Measurements from ENCODE around the gene DPM3. TPM values are rescaled to one million over a fixed set of nuclear protein-coding genes. Genes with fewer than 3 reads are reported as not detected.

Gene DPM3
- polyA plus RNA-seq, 1 donor from 2014 or later: 83.9 TPM

DNA sequence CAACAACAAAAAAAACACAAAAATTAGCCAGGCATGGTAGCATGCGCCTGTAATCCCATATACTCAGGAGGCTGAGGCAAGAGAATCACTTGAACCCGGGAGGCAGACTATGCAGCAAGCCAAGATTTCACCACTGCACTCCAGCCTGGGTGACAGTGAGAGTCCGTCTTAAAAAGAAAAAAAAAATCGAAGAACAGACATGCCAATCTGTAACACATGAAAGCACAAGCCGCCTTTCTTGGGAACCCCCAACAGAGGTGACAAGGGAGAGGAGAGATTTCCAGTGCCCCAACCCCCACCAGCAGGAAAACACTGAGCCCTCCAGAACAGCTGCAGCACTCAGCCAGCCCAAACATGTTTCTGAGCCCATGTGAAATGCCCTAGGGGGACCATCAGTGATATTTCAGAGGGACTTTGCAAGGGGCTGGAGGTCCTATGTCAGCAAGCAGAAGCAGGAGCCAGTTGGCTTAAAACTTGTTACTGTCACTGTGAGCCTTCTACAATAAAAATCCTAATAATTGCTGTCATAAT, 26.8 kb downstream of the DPM3 start:
- no peaks in the 10 kb centered on the region for H3K4me1 Mint-ChIP-seq
- peaks cover 2% of the 10 kb centered on the region for H3K36me3 Mint-ChIP-seq
- no peak overlapping the region for H3K4me3 Mint-ChIP-seq
- H3K9me3 Mint-ChIP-seq: no peaks in the 10 kb centered on the region
- no peak overlapping the region for H3K27ac Mint-ChIP-seq
- peaks cover 11% of the 10 kb centered on the region for H3K27me3 Mint-ChIP-seq

DNA sequence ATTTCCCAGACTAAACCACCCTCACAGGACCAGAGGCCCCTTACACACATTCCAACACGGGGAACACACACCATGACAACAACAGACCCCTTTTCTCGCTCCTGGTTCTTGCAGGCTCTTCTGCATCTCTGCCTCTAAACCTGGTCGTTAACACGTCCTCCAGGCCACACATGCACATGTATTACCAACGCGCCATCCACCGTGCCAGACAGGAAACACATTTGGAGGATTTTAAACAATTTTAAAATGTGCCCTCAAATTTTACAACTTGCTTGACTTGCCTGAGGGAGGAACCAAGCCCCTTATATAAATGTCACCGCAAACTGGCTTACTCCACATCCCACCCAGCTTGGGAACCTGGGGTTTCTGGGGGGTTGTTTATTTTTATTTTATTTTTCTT, 29.5 kb downstream of the DPM3 start:
- Mint-ChIP-seq H3K27ac (no peak overlapping the region), H3K4me1 (no peaks in the 10 kb centered on the region), H3K4me3 (no peak overlapping the region), H3K9me3 (no peaks in the 10 kb centered on the region), H3K36me3 (peaks cover 2% of the 10 kb centered on the region), H3K27me3 (peaks cover 5% of the 10 kb centered on the region)

- peaks cover 2% of the 10 kb centered on the region for H3K36me3 Mint-ChIP-seq
- H3K4me3 Mint-ChIP-seq: no peak overlapping the region
- no peak overlapping the region for H3K27ac Mint-ChIP-seq
- H3K4me1 Mint-ChIP-seq: peaks cover 0 to 2% (median 0%) of the 10 kb centered on the region in 3 donors
- peaks cover 5% of the 10 kb centered on the region for H3K27me3 Mint-ChIP-seq
- H3K9me3 Mint-ChIP-seq: no peaks in the 10 kb centered on the region
Observed at GRCh38 chr1:155110381-155110780, 29.9 kb downstream of the DPM3 start.

DNA sequence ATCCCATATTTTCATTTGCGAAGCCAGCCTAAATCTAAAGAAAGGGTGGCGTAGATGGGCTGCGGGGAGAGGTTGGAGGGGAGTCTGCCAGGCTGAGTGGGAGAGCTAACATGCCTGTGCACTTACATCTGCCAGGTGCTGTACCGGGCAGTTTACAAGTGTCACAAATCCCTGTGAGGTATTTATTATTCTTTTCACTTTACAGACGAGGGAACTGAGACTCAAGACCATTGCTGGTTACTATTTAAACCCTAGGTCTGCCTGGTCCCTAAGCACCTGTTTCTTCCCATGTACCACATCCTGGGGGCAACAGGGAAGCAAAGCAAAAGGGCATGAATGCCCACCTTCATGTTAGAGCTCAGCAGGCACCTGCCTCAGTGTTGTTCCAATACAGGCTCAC, 32.0 kb downstream of the DPM3 start:
- Mint-ChIP-seq H3K36me3 (peaks cover 2% of the 10 kb centered on the region), H3K27ac (no peak overlapping the region)

GRCh38 chr1:155107309-155108264, 32.7 kb downstream of the DPM3 start:
- Mint-ChIP-seq H3K27me3 (peaks cover 5% of the 10 kb centered on the region), H3K27ac (no peak overlapping the region), H3K4me1 (peaks cover 0 to 2% (median 0%) of the 10 kb centered on the region in 3 donors)

More for the DNA sequence above, 32.0 kb downstream of the DPM3 start:
- Mint-ChIP-seq H3K9me3 (no peaks in the 10 kb centered on the region), H3K4me3 (no peak overlapping the region), H3K27me3 (peaks cover 5% of the 10 kb centered on the region), H3K4me1 (peaks cover 0 to 2% (median 0%) of the 10 kb centered on the region in 3 donors)

GRCh38 chr1:155106862-155107261, 33.5 kb downstream of the DPM3 start:
- Mint-ChIP-seq H3K36me3 (peaks cover 2% of the 10 kb centered on the region), H3K27ac (no peak overlapping the region), H3K9me3 (no peaks in the 10 kb centered on the region), H3K4me1 (peaks cover 0 to 2% (median 0%) of the 10 kb centered on the region in 3 donors), H3K4me3 (no peak overlapping the region), H3K27me3 (peaks cover 5% of the 10 kb centered on the region)

More at GRCh38 chr1:155107309-155108264, 32.7 kb downstream of the DPM3 start:
- no peak overlapping the region for H3K4me3 Mint-ChIP-seq
- no peaks in the 10 kb centered on the region for H3K9me3 Mint-ChIP-seq
- peaks cover 2% of the 10 kb centered on the region for H3K36me3 Mint-ChIP-seq

GRCh38 chr1:155105604-155106011, 34.7 kb downstream of the DPM3 start:
- no peaks in the 10 kb centered on the region for H3K9me3 Mint-ChIP-seq
- H3K36me3 Mint-ChIP-seq: peaks cover 2% of the 10 kb centered on the region
- no peak overlapping the region for H3K27ac Mint-ChIP-seq
- no peak overlapping the region for H3K4me3 Mint-ChIP-seq
- H3K4me1 Mint-ChIP-seq: peaks cover 0 to 2% (median 0%) of the 10 kb centered on the region in 3 donors
- peaks cover 1% of the 10 kb centered on the region for H3K27me3 Mint-ChIP-seq

- peaks cover 2% of the 10 kb centered on the region for H3K36me3 Mint-ChIP-seq
- no peaks in the 10 kb centered on the region for H3K27me3 Mint-ChIP-seq
- H3K4me1 Mint-ChIP-seq: peaks cover 0 to 2% (median 0%) of the 10 kb centered on the region in 3 donors
- no peaks in the 10 kb centered on the region for H3K9me3 Mint-ChIP-seq
- no peak overlapping the region for H3K4me3 Mint-ChIP-seq
- no peak overlapping the region for H3K27ac Mint-ChIP-seq
Observed at GRCh38 chr1:155104605-155105534, 35.5 kb downstream of the DPM3 start.

DNA sequence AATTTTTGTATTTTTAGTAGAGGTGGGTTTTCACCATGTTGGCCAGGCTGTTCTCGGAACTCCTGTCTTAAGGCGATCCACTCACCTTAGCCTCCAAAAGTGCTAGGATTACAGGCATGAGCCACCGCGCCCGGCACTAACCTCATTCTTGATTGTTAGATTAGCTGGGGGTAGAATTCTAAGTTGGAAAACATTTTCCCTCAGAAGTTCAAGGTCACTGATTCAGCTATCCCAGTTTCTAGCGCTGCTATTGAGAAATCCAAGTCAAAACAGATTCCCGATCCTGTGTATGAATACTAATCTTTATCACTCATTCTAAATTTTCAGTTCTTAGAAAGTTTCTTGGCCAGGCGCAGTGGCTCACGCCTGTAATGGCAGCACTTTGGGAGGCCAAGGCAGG, 37.0 kb downstream of the DPM3 start:
- Mint-ChIP-seq H3K36me3 (no peaks in the 10 kb centered on the region), H3K4me3 (no peak overlapping the region), H3K27ac (no peak overlapping the region), H3K4me1 (peaks cover 0 to 2% (median 0%) of the 10 kb centered on the region in 3 donors), H3K9me3 (no peaks in the 10 kb centered on the region), H3K27me3 (no peaks in the 10 kb centered on the region)

- Mint-ChIP-seq H3K9me3 (no peaks in the 10 kb centered on the region), H3K4me3 (no peak overlapping the region), H3K4me1 (no peaks in the 10 kb centered on the region), H3K27ac (no peak overlapping the region), H3K36me3 (no peaks in the 10 kb centered on the region), H3K27me3 (peaks cover 2% of the 10 kb centered on the region)
Observed at GRCh38 chr1:155099331-155099730, 41.0 kb downstream of the DPM3 start.

DNA sequence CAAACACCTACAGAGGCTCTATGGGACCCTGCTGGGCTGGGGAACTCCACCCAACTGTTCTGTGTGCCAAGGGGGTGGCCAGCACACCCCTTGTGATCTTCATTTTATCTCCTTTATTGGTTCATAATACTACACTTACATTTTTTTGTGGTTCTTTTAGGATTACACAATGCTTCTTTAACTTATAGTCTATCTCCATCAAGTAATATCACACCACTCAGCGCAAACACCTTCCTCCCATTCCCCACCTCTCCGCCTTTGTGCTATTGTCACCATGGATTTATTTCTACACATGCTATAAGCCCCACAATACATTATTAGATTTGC, 45.7 kb downstream of the DPM3 start:
- peaks cover 0 to 2% (median 0%) of the 10 kb centered on the region in 3 donors for H3K4me1 Mint-ChIP-seq
- peaks cover 2% of the 10 kb centered on the region for H3K27me3 Mint-ChIP-seq
- H3K36me3 Mint-ChIP-seq: peaks cover 1% of the 10 kb centered on the region
- H3K27ac Mint-ChIP-seq: no peak overlapping the region
- no peaks in the 10 kb centered on the region for H3K9me3 Mint-ChIP-seq
- no peak overlapping the region for H3K4me3 Mint-ChIP-seq

DNA sequence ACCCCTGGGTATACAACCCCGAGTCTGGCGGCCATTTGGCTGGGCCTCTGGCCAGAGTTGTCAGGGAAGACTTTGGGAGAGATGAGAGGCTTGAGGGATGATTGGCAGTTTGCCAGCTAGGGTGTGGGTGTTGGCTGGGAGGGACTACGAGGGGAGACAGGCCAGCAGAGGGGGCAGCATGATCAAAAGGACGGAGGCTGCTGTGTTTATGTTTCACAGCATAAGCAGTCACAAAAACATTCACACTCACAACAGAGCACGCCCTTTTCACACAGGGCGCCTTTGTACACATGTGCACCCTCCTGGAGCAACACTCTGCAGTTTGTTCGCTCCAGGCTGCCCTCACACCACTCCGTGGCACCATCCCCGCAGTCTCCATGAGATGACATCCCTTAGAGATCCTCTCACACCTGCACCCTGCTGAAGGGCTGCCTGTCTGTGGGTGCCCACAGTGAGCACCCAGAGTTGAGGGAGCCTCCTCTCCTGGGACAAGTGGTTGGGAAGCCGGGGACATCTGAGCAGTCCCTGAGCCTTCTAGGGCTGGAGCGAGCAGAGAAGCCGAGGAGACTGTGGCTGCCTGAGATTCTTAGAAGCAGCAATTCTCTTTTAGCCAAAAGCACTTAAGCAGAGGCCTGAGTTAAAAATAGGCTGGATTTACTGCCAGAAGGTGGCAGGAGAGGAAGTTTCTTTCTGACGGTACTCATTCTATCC, 46.3 kb downstream of the DPM3 start:
- Mint-ChIP-seq H3K27ac (no peak overlapping the region), H3K4me1 (peaks cover 0 to 2% (median 0%) of the 10 kb centered on the region in 3 donors), H3K4me3 (no peak overlapping the region), H3K36me3 (peaks cover 1% of the 10 kb centered on the region), H3K27me3 (peaks cover 2% of the 10 kb centered on the region), H3K9me3 (no peaks in the 10 kb centered on the region)

- no peaks in the 10 kb centered on the region for H3K9me3 Mint-ChIP-seq
- no peak overlapping the region for H3K4me3 Mint-ChIP-seq
- H3K36me3 Mint-ChIP-seq: peaks cover 1% of the 10 kb centered on the region
- peaks cover 4% of the 10 kb centered on the region for H3K27me3 Mint-ChIP-seq
- no peak overlapping the region for H3K27ac Mint-ChIP-seq
- H3K4me1 Mint-ChIP-seq: peaks cover 1 to 3% (median 2%) of the 10 kb centered on the region in 3 donors
Observed at GRCh38 chr1:155092641-155093040, 47.7 kb downstream of the DPM3 start.

- H3K4me1 Mint-ChIP-seq: peaks cover 1 to 7% (median 2%) of the 10 kb centered on the region in 3 donors
- peaks cover 1% of the 10 kb centered on the region for H3K36me3 Mint-ChIP-seq
- H3K4me3 Mint-ChIP-seq: no peak overlapping the region
- H3K9me3 Mint-ChIP-seq: no peaks in the 10 kb centered on the region
- H3K27me3 Mint-ChIP-seq: peaks cover 4% of the 10 kb centered on the region
- H3K27ac Mint-ChIP-seq: no peak overlapping the region
Observed at GRCh38 chr1:155092131-155092530, 48.2 kb downstream of the DPM3 start.

Data from IgD-negative memory B cell (primary cell).